ENCODE measurements around the gene CD22.
A peak's percentile ranks its signal among the peaks of the same experiment; 100 is the strongest.

The CD22 gene

GRCh38 chr19:35350591-35350990, 21.6 kb downstream of the CD22 start:
- in situ Hi-C loops (cut with HindIII; ENCODE audit: low pct_ligation_motif_present, low sequenced_read_pairs) = no loop called here
- TF ChIP-seq CTCF (IDR thresholded peaks at IDR 0.05; ENCODE audit: low read depth, low read length, missing control alignments) = no peak
- DNase-seq = no peak
- Histone ChIP-seq H3K27ac (no peak overlapping the region), H3K36me3 (replicated peaks) (no peaks in the 10 kb centered on the region), H3K27me3 (replicated peaks) (no peaks in the 10 kb centered on the region), H3K4me3 (ENCODE audit: low read depth, low read length) (no peak overlapping the region)

DNA sequence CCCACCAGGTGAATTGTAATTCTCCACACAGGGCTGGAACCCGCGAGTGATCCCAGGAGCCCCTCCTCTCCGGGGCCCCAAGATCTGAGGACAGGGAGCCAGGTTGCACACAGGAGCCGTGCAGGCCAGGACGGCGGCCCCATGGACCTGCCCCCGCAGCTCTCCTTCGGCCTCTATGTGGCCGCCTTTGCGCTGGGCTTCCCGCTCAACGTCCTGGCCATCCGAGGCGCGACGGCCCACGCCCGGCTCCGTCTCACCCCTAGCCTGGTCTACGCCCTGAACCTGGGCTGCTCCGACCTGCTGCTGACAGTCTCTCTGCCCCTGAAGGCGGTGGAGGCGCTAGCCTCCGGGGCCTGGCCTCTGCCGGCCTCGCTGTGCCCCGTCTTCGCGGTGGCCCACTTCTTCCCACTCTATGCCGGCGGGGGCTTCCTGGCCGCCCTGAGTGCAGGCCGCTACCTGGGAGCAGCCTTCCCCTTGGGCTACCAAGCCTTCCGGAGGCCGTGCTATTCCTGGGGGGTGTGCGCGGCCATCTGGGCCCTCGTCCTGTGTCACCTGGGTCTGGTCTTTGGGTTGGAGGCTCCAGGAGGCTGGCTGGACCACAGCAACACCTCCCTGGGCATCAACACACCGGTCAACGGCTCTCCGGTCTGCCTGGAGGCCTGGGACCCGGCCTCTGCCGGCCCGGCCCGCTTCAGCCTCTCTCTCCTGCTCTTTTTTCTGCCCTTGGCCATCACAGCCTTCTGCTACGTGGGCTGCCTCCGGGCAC, 22.6 kb downstream of the CD22 start:
- H3K27me3 ChIP-seq (replicated peaks) = no peaks in the 10 kb centered on the region
- in situ Hi-C loops (cut with HindIII; ENCODE audit: low pct_ligation_motif_present, low sequenced_read_pairs) = no loop called here
- TF ChIP-seq CTCF (IDR thresholded peaks at IDR 0.05; ENCODE audit: low read depth, low read length, missing control alignments) = no peak
- H3K36me3 ChIP-seq (replicated peaks) = no peaks in the 10 kb centered on the region
- no peak overlapping the region for H3K4me3 ChIP-seq (ENCODE audit: low read depth, low read length)
- DNase-seq = no peak
- H3K27ac ChIP-seq = no peak overlapping the region

- no peak overlapping the region for H3K27ac ChIP-seq
- DNase-seq = no peak
- H3K27me3 ChIP-seq (replicated peaks) = no peaks in the 10 kb centered on the region
- in situ Hi-C loops (cut with HindIII; ENCODE audit: low pct_ligation_motif_present, low sequenced_read_pairs) = no loop called here
- H3K4me3 ChIP-seq (ENCODE audit: low read depth, low read length) = no peak overlapping the region
- TF ChIP-seq CTCF (IDR thresholded peaks at IDR 0.05; ENCODE audit: low read depth, low read length, missing control alignments) = no peak
- H3K36me3 ChIP-seq (replicated peaks) = no peaks in the 10 kb centered on the region
Measured at GRCh38 chr19:35352177-35352447, 23.1 kb downstream of the CD22 start.

GRCh38 chr19:35352448-35353304, 23.7 kb downstream of the CD22 start:
- no peaks in the 10 kb centered on the region for H3K27me3 ChIP-seq (replicated peaks)
- H3K27ac ChIP-seq = no peak overlapping the region
- in situ Hi-C loops (cut with HindIII; ENCODE audit: low pct_ligation_motif_present, low sequenced_read_pairs) = no loop called here
- TF ChIP-seq CTCF (IDR thresholded peaks at IDR 0.05; ENCODE audit: low read depth, low read length, missing control alignments) = peak; percentile 86
- no peaks in the 10 kb centered on the region for H3K36me3 ChIP-seq (replicated peaks)
- H3K4me3 ChIP-seq (ENCODE audit: low read depth, low read length) = no peak overlapping the region
- peak; percentile 51 for DNase-seq

GRCh38 chr19:35353635-35354034, 24.6 kb downstream of the CD22 start:
- Histone ChIP-seq H3K4me3 (ENCODE audit: low read depth, low read length) (no peak overlapping the region), H3K36me3 (replicated peaks) (no peaks in the 10 kb centered on the region), H3K27me3 (replicated peaks) (no peaks in the 10 kb centered on the region), H3K27ac (no peak overlapping the region)
- in situ Hi-C loops (cut with HindIII; ENCODE audit: low pct_ligation_motif_present, low sequenced_read_pairs) = no loop called here
- no peak for DNase-seq
- TF ChIP-seq CTCF (IDR thresholded peaks at IDR 0.05; ENCODE audit: low read depth, low read length, missing control alignments) = no peak

Data from brain microvascular endothelial cell (primary cell).